Transverse colon (tissue), 4 donors: ENCODE measurements around the gene SLC13A4. TPM values are rescaled to one million over a fixed set of nuclear protein-coding genes. Genes with fewer than 3 reads are reported as not detected.

ENCODE experiments used
- DNase-seq: peaks from one replicate; pipeline ENCODE4 v3.0.0-alpha.2; 2019
- H3K27ac ChIP-seq, 4 donors: fragments of 200-600 bp; sonication (generic); 2 replicates each; pipeline ENCODE4 v1.5.1; 2016 to 2018; ENCODE audit warnings: inconsistent platforms in 4 of 4
- H3K27me3 ChIP-seq: fragments of 200-600 bp; sonication (generic); 2 replicates; pipeline ENCODE4 v1.5.1; 2017; ENCODE audit warnings: inconsistent platforms
- H3K36me3 ChIP-seq, 4 donors: fragments of 200-600 bp; sonication (generic); 2 replicates each; pipeline ENCODE4 v1.5.1; 2017 to 2019; ENCODE audit warnings: inconsistent platforms in 4 of 4
- H3K4me1 ChIP-seq, 4 donors: fragments of 200-600 bp; sonication (generic); 2 replicates each; pipeline ENCODE4 v1.5.1; 2017 to 2020; ENCODE audit warnings: inconsistent platforms in 4 of 4
- H3K4me3 ChIP-seq, 4 donors: fragments of 200-600 bp; sonication (generic); 1 replicate in 1 of 4; 2 replicates in 3 of 4; pipeline versions ENCODE4 v1.5.1 to v1.6.1; 2017 to 2019; ENCODE audit warnings: inconsistent platforms in 4 of 4
- H3K9me3 ChIP-seq, 2 donors: fragments of 200-600 bp; sonication (generic); 2 replicates each; pipeline ENCODE4 v1.5.1; 2017 to 2019; ENCODE audit warnings: inconsistent platforms in 2 of 2
- EP300 ChIP-seq: sonication (generic); formaldehyde crosslinking; IDR thresholded peaks from one replicate; pipeline ENCODE4 v1.6.1; 2017; ENCODE audit warnings: antibody characterized with exemption, low read depth
- POLR2A ChIP-seq: fragments of 450-650 bp; IDR thresholded peaks from one replicate; pipeline ENCODE4 v1.6.1; 2016; ENCODE audit warnings: antibody characterized with exemption, mild to moderate bottlenecking, moderate library complexity
- POLR2AphosphoS5 ChIP-seq, 3 donors: sonication (generic); formaldehyde crosslinking; IDR thresholded peaks; one replicate each; pipeline ENCODE4 v1.6.1; 2016; ENCODE audit warnings: antibody characterized with exemption in 3 of 3
- WGBS, 2 donors: methylation state at CpG; one replicate each; pipeline ENCODE4 v1.1.5; 2018; ENCODE audit warnings: low coverage in 1 of 2; 5-methylcytosine and 5-hydroxymethylcytosine counted together
- in situ Hi-C, 4 donors: fragments of 200-750 bp; cut with MboI; loops; one replicate each; pipeline versions ENCODE4 v1.15.0 to v1.15.1; 2017; ENCODE audit warnings: low sequenced_read_pairs in 3 of 4, low pct_ligation_motif_present in 1 of 4, low pct_unique_long_range_greater_than_20kb in 1 of 4
- intact Hi-C: fragments of 100-400 bp; cut with DNase I; formaldehyde crosslinking; loops from one replicate; pipeline ENCODE4 v1.15.1; 2023; ENCODE audit warnings: low total_unique reads
- total RNA-seq, 4 donors: library from RNA; depleted of rRNA; stranded (reverse); fragments of >200 nt; gene quantifications; one replicate each; pipeline ENCODE4 v1.1.0, GENCODE V29; 2016
- TF ChIP-seq, protein P1 (sequence below), 5 experiments: fragments of 200-600 bp in 3 of 5; fragments of 450-650 bp in 2 of 5; sonication (generic) in 3 of 5; IDR thresholded peaks; 1 replicate in 2 of 5; 2 replicates in 3 of 5; pipeline ENCODE4 v1.5.1; 2016 to 2017; ENCODE audit warnings: antibody characterized with exemption in 5 of 5, inconsistent platforms in 3 of 5, mild to moderate bottlenecking in 2 of 5, moderate library complexity in 1 of 5

Gene SLC13A4
- total RNA-seq, 4 donors from 2014 or later, result 3.0 to 15.3 TPM; not detected in 2

DNA sequence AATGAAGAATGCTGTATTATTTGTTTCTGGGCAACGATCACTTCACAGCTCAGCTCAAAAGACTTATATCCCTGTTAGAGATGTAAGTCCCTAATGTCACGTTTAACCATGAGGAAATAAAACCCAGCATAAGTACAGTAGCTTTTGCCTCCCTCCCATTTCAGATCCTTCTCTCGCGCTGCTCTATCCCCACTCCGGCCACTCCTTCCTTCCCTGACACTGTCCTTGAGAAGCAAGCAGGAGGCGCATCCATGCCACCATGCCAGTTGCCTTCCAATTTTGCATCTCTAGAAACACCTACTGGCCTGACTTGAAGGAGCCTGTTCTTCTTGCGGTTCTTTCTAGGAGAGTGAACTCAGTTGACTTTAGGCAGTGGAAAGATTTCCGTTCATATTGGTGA, 19.4 kb upstream of the SLC13A4 start:
- Histone ChIP-seq H3K36me3 (no peaks in the 10 kb centered on the region), H3K9me3 (no peaks in the 10 kb centered on the region), H3K27me3 (no peaks in the 10 kb centered on the region), H3K4me3 (no peak overlapping the region), H3K4me1 (no peaks in the 10 kb centered on the region), H3K27ac (peak overlapping the region; percentile 37 to 78 (median 66))
- DNase-seq, result no peak
- intact Hi-C loops, result no loop called here
- 79 to 83% methylated on average over 3 to 8 of the region's 8 CpGs for WGBS, 2 donors
- TF ChIP-seq, protein P1, sequence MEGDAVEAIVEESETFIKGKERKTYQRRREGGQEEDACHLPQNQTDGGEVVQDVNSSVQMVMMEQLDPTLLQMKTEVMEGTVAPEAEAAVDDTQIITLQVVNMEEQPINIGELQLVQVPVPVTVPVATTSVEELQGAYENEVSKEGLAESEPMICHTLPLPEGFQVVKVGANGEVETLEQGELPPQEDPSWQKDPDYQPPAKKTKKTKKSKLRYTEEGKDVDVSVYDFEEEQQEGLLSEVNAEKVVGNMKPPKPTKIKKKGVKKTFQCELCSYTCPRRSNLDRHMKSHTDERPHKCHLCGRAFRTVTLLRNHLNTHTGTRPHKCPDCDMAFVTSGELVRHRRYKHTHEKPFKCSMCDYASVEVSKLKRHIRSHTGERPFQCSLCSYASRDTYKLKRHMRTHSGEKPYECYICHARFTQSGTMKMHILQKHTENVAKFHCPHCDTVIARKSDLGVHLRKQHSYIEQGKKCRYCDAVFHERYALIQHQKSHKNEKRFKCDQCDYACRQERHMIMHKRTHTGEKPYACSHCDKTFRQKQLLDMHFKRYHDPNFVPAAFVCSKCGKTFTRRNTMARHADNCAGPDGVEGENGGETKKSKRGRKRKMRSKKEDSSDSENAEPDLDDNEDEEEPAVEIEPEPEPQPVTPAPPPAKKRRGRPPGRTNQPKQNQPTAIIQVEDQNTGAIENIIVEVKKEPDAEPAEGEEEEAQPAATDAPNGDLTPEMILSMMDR (IDR thresholded peaks at IDR 0.05), result no peak
- TF ChIP-seq POLR2A, result no peak
- no peak for TF ChIP-seq EP300
- TF ChIP-seq POLR2AphosphoS5 (IDR thresholded peaks at IDR 0.05), result no peak
- in situ Hi-C loops, result no loop called here

DNA sequence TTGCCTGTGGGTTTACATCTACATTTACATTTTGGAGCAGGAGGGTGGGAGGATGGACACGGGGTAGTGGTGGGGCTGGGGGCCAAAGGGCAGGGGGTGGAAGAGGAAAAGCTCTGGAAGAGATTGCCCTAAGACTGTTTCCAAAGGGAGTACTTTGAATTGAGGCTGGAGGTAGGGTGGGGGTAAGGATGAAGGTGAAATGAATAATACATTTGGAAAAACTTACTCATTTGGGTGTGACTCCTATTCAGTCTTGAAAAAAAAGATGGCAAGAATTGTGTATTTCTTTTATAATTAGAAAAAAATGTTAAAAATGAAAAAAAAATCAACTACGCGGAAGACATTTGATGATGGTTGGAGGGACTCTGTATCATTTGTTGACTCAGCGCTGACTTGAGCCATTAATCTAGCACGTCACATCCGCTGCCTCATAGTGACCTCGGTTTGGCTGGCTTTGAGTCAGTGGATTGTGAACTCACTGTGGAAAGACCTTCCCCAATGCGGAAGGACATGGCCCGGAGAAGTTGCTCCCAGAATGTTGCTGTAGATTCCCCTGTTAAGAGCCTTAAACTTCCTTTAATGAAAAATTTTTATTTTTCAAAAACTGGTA, 17.8 kb upstream of the SLC13A4 start:
- Histone ChIP-seq H3K9me3 (no peaks in the 10 kb centered on the region), H3K4me3 (no peak overlapping the region), H3K27ac (peak overlapping the region; percentile 17 to 54 (median 44)), H3K4me1 (no peaks in the 10 kb centered on the region), H3K27me3 (no peaks in the 10 kb centered on the region), H3K36me3 (no peaks in the 10 kb centered on the region)
- intact Hi-C loops, result no loop called here
- in situ Hi-C loops, result no loop called here
- 65 to 67% methylated on average over 9 of the region's 9 CpGs for WGBS, 2 donors
- TF ChIP-seq, protein P1 (IDR thresholded peaks at IDR 0.05), result no peak
- TF ChIP-seq EP300 (no peak), POLR2A (no peak), POLR2AphosphoS5 (IDR thresholded peaks at IDR 0.05) (peak; percentile 24 to 40 (median 31))
- peak; percentile 34 for DNase-seq

DNA sequence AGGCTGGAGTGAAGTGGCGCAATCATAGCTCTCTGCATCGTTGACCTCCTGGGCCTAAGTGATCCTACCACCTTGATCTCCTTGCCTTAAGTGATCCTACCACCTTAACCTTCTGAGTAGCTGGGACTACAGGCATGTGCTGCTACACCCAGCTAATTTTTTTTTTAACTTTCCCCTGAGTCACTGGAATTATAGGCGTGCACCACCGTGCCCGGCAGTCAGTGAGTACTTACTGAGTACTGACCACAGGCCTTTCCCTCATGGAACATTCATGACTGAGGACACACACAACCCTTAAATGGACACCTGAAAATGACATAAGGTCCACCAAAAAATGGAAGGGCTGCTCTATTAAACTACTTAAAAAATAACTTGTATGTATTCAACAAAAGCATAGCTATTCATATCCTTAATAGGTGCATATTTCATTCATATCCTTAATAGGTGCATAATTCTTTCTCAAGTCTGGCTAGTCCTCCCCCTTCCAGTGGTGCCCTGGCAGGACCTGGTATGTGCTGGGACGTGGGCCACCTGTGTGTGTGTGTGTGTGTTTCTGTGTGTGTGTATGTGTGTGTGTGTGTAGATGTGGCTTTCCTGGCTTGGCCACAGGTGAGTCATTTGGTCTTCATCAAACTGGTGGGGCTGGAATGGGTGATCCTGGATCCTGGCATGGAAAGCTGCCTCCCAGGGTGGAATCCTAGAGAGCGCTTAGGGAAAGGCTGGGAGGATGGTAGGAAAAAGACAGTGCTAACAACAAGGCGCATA, 17.1 kb upstream of the SLC13A4 start:
- no peak for DNase-seq
- intact Hi-C loops (no loop called here), in situ Hi-C loops (no loop called here)
- TF ChIP-seq, protein P1 (IDR thresholded peaks at IDR 0.05), result no peak
- TF ChIP-seq POLR2AphosphoS5 (IDR thresholded peaks at IDR 0.05) (no peak), POLR2A (no peak), EP300 (no peak)
- Histone ChIP-seq H3K4me3 (no peak overlapping the region), H3K27ac (peak overlapping the region; percentile 17 to 54 (median 44)), H3K36me3 (no peaks in the 10 kb centered on the region), H3K4me1 (no peaks in the 10 kb centered on the region), H3K9me3 (no peaks in the 10 kb centered on the region), H3K27me3 (no peaks in the 10 kb centered on the region)
- 87% methylated on average over 8 of the region's 8 CpGs; no CpG with 5 or more reads in 1 of the 2 donors for WGBS, 2 donors

DNA sequence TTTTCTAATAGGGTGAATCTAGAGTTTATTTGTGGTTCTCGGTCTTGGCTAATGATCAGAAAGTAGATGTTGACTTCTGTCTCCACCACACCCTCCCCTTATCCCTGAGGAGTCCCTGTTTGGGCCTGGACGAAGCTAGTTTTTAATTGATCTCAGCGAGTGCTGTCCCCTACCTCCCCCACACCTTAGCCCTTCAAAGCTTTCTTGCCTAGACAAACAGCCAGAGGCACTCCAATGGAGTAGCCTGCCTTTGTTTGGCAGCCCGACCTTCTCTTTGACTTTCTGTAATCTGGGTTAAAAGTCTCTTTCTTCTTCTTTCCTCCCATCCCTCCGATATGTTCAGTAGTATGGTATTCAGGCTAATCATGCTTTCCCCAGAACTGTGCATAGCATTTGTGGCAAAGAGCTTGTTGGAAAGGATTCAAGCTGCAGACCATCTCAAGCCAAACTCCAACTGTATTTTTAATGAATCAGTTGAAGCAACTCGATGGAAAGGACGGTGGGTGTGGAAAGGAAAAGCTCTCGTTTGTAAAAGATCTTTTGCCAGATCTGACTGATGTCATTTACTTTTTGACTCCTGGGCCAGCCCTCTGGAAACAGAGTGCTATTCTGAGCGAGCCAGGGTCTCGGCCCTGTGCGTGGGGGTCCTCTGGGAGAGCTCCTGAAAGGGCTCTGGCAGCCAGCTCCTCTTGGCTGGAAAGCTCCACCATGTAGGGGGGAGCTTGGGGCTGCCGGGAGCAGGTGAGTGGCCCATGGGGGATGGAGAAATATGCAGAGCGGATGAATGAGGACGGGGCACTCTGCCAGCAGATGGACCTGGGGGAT, 16.1 kb upstream of the SLC13A4 start:
- TF ChIP-seq, protein P1 (IDR thresholded peaks at IDR 0.05), result no peak
- TF ChIP-seq POLR2A (no peak), POLR2AphosphoS5 (IDR thresholded peaks at IDR 0.05) (no peak), EP300 (no peak)
- in situ Hi-C loops, result no loop called here
- intact Hi-C loops, result no loop called here
- Histone ChIP-seq H3K4me1 (no peaks in the 10 kb centered on the region), H3K4me3 (no peak overlapping the region), H3K27ac (peak overlapping the region in 3 of 4 donors; percentile 17 to 27 (median 18)), H3K27me3 (no peaks in the 10 kb centered on the region), H3K36me3 (no peaks in the 10 kb centered on the region), H3K9me3 (no peaks in the 10 kb centered on the region)
- DNase-seq, result no peak
- WGBS, 2 donors, result 66 to 68% methylated on average over 8 to 14 of the region's 14 CpGs
